Chondrocyte (in vitro differentiated cells): ENCODE data around the gene LRRC1. TPM values are rescaled to one million over a fixed set of nuclear protein-coding genes. Genes with fewer than 3 reads are reported as not detected.

Experiments
- DNase-seq: peaks from one replicate; pipeline ENCODE4 v3.0.0; 2021; ENCODE audit warnings: mixed read lengths, low spot score
- H3K27ac Mint-ChIP-seq: one replicate; pipeline ENCODE4 v1.8.0; 2021; ENCODE audit warnings: mild to moderate bottlenecking, moderate library complexity, mixed read lengths; ENCODE audit not compliant: unreplicated experiment
- H3K27me3 Mint-ChIP-seq: 2 replicates; pipeline ENCODE4 v1.8.0; 2021; ENCODE audit warnings: low read depth, mixed read lengths
- H3K36me3 Mint-ChIP-seq: 2 replicates; pipeline ENCODE4 v1.8.0; 2021; ENCODE audit warnings: low read depth, mixed read lengths
- H3K4me1 Mint-ChIP-seq: 2 replicates; pipeline ENCODE4 v1.8.0; 2021; ENCODE audit warnings: low read depth, mild to moderate bottlenecking, mixed read lengths
- H3K4me3 Mint-ChIP-seq: one replicate; pipeline ENCODE4 v1.8.0; 2021; ENCODE audit warnings: mild to moderate bottlenecking, moderate library complexity, mixed read lengths; ENCODE audit not compliant: unreplicated experiment
- H3K9me3 Mint-ChIP-seq: 2 replicates; pipeline ENCODE4 v1.8.0; 2021; ENCODE audit warnings: low read depth, mixed read lengths
- long read RNA-seq: library from polyadenylated mRNA; stranded (forward); transcript quantifications from one replicate; pipeline ENCODE4 v2.0.0, GENCODE V29; 2021
- total RNA-seq: library from RNA; stranded (reverse); gene quantifications from 3 replicates; pipeline ENCODE4 v1.2.1, GENCODE V29; 2021
- TF ChIP-seq, protein P1 (sequence below): fragments of 200-600 bp; sonication (generic); IDR thresholded peaks from 2 replicates; pipeline ENCODE4 v1.5.0; 2021; ENCODE audit warnings: antibody characterized with exemption, mild to moderate bottlenecking, moderate library complexity

LRRC1 gene
- 10.4 to 14.1 TPM (median 14.0 TPM) in 3 replicates for total RNA-seq
- long read RNA-seq, transcript LRRC1-202 (14 exons, 3,180 nt) = major isoform, 38 of 56 reads
- long read RNA-seq, partial matches to known transcripts = 2 of 56 reads
- long read RNA-seq, other reads (novel, unspliced or antisense) = 14 of 56 reads

DNA sequence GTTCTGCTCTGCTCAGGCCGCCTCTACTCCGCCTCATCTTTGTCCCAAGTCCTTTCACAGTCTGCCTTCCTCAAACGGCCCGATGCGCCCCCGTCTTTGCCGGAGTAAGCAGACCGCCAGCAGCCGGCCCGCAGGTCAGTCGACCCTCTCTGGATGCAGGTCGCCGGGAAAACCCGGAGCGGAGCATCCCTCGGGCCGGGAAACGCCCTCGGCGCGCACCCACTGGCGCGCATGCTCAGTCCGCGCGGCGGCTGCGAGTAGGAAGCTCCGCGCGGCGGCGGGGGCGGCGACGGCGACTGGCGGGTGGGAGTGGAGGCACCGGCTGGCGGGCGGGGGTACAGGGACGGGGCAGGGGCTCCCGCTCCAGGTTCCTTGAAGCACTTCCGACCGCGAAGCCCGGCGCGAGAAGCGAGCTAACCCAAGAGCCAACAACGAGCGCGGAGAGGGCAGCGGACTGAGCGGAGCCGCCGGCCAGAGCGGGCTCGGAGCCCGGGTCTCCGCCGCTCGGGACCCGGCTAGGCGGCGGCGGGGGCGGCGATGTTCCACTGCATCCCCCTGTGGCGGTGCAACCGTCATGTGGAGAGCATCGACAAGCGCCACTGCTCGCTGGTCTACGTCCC, at the start of gene LRRC1:
Gene LRRC1, plus strand, starts transcription at position 286 of the 620 bp plus-strand sequence. Its CDS starts 252 bp downstream, at position 538.
- H3K27me3 Mint-ChIP-seq = no peaks in the 10 kb centered on the region
- H3K4me1 Mint-ChIP-seq = peaks cover 50% of the 10 kb centered on the region
- TF ChIP-seq, protein P1, sequence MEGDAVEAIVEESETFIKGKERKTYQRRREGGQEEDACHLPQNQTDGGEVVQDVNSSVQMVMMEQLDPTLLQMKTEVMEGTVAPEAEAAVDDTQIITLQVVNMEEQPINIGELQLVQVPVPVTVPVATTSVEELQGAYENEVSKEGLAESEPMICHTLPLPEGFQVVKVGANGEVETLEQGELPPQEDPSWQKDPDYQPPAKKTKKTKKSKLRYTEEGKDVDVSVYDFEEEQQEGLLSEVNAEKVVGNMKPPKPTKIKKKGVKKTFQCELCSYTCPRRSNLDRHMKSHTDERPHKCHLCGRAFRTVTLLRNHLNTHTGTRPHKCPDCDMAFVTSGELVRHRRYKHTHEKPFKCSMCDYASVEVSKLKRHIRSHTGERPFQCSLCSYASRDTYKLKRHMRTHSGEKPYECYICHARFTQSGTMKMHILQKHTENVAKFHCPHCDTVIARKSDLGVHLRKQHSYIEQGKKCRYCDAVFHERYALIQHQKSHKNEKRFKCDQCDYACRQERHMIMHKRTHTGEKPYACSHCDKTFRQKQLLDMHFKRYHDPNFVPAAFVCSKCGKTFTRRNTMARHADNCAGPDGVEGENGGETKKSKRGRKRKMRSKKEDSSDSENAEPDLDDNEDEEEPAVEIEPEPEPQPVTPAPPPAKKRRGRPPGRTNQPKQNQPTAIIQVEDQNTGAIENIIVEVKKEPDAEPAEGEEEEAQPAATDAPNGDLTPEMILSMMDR = no peak
- peak within 1 kb of the TSS; percentile 100 for H3K27ac Mint-ChIP-seq
- H3K36me3 Mint-ChIP-seq = peaks cover 1% of the 10 kb centered on the region
- H3K9me3 Mint-ChIP-seq = peaks cover 5% of the 10 kb centered on the region
- H3K4me3 Mint-ChIP-seq = peak within 1 kb of the TSS; percentile 99
- peak; percentile 97 for DNase-seq

- H3K36me3 Mint-ChIP-seq = peaks cover 1% of the 10 kb centered on the region
- no peak overlapping the region for H3K27ac Mint-ChIP-seq
- DNase-seq = no peak
- no peaks in the 10 kb centered on the region for H3K4me1 Mint-ChIP-seq
- TF ChIP-seq, protein P1 = no peak
- H3K9me3 Mint-ChIP-seq = no peaks in the 10 kb centered on the region
- no peak overlapping the region for H3K4me3 Mint-ChIP-seq
- no peaks in the 10 kb centered on the region for H3K27me3 Mint-ChIP-seq
These were observed 48.2 kb upstream of the LRRC1 start for GRCh38 chr6:53746442-53747103.

- Mint-ChIP-seq H3K4me1 (peaks cover 12% of the 10 kb centered on the region), H3K36me3 (no peaks in the 10 kb centered on the region), H3K9me3 (no peaks in the 10 kb centered on the region), H3K4me3 (no peak overlapping the region), H3K27me3 (no peaks in the 10 kb centered on the region), H3K27ac (no peak overlapping the region)
- no peak for DNase-seq
- TF ChIP-seq, protein P1 = no peak
These were observed 44.7 kb upstream of the LRRC1 start for GRCh38 chr6:53750052-53750650.

DNA sequence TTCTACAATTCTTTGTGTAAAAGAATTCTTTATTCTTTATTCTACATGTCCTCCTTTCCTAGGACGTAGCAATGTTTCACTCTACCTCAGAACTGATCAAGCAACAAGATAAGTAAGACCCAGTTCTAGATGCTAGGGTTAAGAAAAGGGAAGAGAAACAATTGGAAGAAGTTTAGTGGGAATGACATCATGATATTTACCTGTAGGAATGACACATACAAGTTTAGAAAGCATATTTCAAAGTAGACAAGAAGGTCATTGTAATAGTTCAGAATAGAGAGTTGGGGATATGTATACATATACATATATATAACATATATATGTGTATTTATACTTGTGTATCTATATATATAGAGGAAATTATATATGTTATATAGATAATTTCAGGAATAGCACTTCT, 43.4 kb upstream of the LRRC1 start:
- peaks cover 12% of the 10 kb centered on the region for H3K4me1 Mint-ChIP-seq
- H3K27me3 Mint-ChIP-seq = no peaks in the 10 kb centered on the region
- H3K36me3 Mint-ChIP-seq = no peaks in the 10 kb centered on the region
- TF ChIP-seq, protein P1 = no peak
- H3K4me3 Mint-ChIP-seq = no peak overlapping the region
- no peak for DNase-seq
- H3K27ac Mint-ChIP-seq = no peak overlapping the region
- no peaks in the 10 kb centered on the region for H3K9me3 Mint-ChIP-seq

- no peaks in the 10 kb centered on the region for H3K36me3 Mint-ChIP-seq
- no peaks in the 10 kb centered on the region for H3K9me3 Mint-ChIP-seq
- no peak overlapping the region for H3K4me3 Mint-ChIP-seq
- H3K27ac Mint-ChIP-seq = no peak overlapping the region
- no peaks in the 10 kb centered on the region for H3K27me3 Mint-ChIP-seq
- peaks cover 12% of the 10 kb centered on the region for H3K4me1 Mint-ChIP-seq
- TF ChIP-seq, protein P1 = no peak
- no peak for DNase-seq
These were observed 42.4 kb upstream of the LRRC1 start for GRCh38 chr6:53752440-53752839.
